Fibroblast of mammary gland (primary cell): ENCODE results near the gene GNAZ.

ENCODE experiments used
- DNase-seq: peaks from one replicate; pipeline ENCODE4 v3.0.0-alpha.2; 2010; ENCODE audit warnings: low read depth
- H3K4me3 ChIP-seq: 2 replicates; pipeline ENCODE4 v1.5.1; 2011; ENCODE audit warnings: low read depth, mild to moderate bottlenecking, low read length, moderate library complexity; ENCODE audit not compliant: control insufficient read depth
- TF ChIP-seq, protein P1 (sequence below): conservative IDR thresholded peaks from 2 replicates; pipeline ENCODE4 v1.5.1; 2011; ENCODE audit warnings: low read depth, low read length, inconsistent platforms; ENCODE audit not compliant: control insufficient read depth, insufficient read depth

The GNAZ gene

DNA sequence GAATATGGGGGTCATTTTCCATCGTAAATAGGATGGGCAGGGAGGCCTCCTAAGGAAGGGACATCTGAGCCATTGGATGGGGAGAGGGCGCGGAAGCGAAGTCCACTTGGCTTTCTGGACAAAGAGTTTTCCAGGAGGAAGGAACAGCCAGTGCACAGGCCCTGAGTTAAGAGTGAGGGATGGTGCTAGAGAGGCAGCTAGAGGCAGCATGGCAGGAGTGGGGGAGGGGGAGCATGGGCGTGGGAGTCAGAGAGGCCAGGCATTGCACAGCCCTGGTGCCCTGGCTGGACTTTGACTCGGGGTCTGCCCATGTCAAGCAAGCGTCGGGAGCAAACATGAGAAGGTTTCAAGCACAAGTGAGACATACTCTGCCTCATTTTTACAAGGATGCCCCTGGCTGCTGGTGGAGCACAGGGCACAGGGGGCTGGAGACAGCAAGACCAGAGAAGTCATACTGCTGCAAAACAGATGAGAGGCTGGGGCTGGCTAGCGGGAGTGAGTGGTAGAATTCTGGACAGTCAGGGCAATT is 9.0 kb downstream of the GNAZ start:
- no peak overlapping the region for H3K4me3 ChIP-seq
- TF ChIP-seq, protein P1, sequence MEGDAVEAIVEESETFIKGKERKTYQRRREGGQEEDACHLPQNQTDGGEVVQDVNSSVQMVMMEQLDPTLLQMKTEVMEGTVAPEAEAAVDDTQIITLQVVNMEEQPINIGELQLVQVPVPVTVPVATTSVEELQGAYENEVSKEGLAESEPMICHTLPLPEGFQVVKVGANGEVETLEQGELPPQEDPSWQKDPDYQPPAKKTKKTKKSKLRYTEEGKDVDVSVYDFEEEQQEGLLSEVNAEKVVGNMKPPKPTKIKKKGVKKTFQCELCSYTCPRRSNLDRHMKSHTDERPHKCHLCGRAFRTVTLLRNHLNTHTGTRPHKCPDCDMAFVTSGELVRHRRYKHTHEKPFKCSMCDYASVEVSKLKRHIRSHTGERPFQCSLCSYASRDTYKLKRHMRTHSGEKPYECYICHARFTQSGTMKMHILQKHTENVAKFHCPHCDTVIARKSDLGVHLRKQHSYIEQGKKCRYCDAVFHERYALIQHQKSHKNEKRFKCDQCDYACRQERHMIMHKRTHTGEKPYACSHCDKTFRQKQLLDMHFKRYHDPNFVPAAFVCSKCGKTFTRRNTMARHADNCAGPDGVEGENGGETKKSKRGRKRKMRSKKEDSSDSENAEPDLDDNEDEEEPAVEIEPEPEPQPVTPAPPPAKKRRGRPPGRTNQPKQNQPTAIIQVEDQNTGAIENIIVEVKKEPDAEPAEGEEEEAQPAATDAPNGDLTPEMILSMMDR = no peak
- no peak for DNase-seq

DNA sequence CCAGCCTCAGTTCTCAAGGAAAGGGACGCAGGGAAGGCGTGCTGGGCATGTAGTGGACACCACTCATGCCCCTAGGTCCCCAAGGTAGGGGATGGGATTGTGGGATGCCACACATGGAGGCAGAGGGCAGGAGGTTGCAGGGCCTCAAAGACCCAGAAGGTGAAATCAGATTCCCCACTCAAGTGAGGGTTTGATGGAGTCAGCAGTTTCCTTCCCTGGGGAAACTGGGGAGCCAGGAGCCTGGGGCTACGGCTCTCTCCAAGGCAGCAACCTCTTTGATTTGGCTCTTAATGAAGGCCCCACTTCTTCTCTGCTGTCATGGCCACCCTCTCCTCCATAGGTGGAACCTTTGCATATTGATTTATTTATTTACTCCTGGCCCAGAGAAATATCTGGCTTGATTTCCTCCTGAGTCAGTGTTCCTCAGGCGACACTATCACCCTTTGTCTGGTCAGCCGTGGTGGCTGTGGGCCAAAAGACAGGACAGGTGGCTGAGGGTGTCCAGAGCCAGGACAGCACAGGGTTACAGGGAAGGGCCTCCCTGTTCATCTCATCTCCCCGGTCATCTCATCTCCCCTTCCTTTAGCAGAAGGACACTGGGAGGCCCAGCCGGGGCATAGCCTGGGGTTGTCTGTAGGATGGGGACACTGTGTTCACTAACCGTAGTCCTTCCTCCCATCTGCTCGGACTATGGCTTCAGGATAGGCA is 9.6 kb downstream of the GNAZ start:
- no peak overlapping the region for H3K4me3 ChIP-seq
- TF ChIP-seq, protein P1 = no peak
- no peak for DNase-seq

DNA sequence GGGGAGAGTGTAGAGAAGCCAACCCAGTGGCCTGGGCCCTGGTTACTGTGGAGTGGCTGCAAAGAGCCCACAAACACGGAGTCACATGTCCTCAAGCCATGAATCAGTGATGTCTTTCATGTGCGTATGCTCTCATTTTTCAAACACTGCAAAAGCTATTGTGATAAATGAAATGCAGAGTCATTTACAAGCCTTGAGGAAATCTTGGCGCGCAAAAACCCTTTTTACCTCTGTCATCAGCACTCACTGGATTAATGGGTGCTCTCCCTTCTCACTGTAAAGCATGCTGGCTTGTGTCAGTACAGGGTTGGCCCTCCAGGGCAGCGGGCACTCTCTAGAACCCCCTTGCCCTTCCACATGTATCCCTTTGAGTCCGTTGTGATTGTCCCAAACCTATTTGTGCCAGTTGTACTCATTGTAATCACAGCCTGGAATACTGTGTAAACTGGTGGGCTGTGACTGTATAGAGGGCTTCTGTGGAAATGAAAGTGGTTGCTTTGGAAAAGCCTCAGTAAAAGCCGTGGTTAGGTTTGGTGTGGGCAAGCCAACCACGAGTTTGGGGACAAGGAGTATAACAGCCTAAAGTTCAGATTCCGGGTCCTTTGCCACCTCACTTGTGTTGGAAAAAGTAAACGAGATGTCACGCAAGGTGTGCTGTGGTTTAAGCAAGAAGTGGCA is 10.4 kb downstream of the GNAZ start:
- DNase-seq = no peak
- TF ChIP-seq, protein P1 = no peak
- no peak overlapping the region for H3K4me3 ChIP-seq

DNA sequence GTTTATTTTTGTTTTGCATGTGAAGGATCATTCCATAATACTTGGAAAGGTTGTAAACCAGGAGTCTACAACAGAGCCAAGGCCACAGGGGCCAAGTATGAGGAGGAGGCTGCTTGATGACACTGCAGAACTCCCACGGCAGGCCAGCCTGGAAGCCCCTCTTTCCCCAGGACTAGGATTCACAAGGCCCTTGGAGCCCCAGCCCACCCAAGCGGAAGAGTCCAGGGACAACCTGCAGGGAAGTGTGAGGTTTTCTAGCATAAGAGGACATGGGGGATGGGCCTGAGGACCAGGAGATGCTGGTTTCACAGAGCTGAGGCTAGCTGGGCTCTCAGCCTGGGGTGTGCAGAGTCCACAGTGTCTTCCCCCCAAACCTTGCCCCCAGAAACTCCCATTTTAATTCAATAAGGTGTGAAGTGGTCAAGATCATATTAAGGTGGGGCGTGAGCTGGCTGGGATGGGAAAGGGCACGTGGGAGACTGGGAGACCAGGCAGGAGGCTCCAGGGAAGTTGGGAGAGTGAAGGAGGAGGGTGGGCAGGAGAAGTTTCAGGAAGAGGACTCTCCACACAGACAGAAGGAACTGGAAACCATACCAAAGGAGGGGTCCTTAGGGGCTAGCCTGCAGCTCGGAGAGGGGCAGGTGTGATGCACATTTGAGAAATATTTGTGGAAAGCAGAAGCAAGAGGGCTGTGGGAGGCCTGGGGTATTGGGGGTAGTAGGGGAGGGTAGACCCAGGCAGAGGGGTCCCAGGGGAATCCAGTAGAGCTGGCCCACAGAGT is 12.4 kb downstream of the GNAZ start:
- no peak overlapping the region for H3K4me3 ChIP-seq
- no peak for DNase-seq
- TF ChIP-seq, protein P1 = no peak

DNA sequence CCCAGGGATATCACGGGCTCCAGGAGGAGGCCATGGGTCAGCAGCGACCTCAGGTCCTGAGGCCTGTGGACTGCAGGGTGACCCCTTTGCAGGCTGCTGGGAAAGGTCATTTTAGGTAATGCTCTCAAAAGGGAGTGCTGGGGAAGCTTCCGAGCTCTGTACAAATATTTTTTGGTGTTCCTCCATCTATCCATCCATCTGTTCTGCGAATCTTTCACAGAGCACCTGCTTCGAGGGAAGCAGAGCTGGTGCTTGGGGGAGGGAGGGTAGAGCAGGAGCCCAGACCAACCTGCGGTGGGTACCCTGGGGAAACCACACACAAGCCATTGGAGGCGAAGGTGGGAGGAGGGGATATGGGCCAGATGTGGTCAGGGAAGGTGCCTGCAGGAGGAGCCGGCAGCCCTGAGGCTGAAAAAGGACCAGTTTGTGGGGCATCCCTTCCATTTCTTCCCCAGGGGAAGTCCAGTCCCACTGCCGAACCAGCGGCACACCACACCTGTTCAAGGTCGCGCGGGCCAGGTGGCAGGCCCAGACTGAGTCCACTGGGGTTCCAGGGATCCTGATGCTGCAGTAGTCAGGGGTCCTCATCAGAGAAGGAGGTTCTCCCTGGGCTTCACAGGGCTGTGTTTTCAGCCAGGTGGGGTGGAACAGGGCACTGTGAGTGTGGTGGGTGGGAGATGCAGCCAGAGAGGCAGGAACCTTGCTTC is 13.1 kb downstream of the GNAZ start:
- H3K4me3 ChIP-seq = no peak overlapping the region
- TF ChIP-seq, protein P1 = no peak
- no peak for DNase-seq
